Prostate gland (tissue), 2 donors: ENCODE results near the gene RPL29.

Source experiments
- CTCF ChIP-seq, 4 experiments: fragments of 200-600 bp in 2 of 4; fragments of 450-650 bp in 2 of 4; sonication (generic) in 2 of 4; IDR thresholded peaks; 1 replicate in 3 of 4; 2 replicates in 1 of 4; pipeline ENCODE4 v1.5.1; 2016 to 2019; ENCODE audit warnings: antibody characterized with exemption in 4 of 4, mild to moderate bottlenecking in 2 of 4, moderate library complexity in 2 of 4
- POLR2A ChIP-seq: fragments of 450-650 bp; IDR thresholded peaks from one replicate; pipeline ENCODE4 v1.6.1; 2016; ENCODE audit warnings: antibody characterized with exemption, mild to moderate bottlenecking
- POLR2AphosphoS5 ChIP-seq: sonication (generic); formaldehyde crosslinking; IDR thresholded peaks from one replicate; pipeline ENCODE4 v1.6.1; 2017; ENCODE audit warnings: antibody characterized with exemption

- TF ChIP-seq CTCF (IDR thresholded peaks at IDR 0.05), result no peak
- TF ChIP-seq POLR2A, result no peak
- TF ChIP-seq POLR2AphosphoS5, result no peak
These were observed 42.2 kb downstream of the RPL29 start for GRCh38 chr3:51953445-51953844.
